ENCODE measurements around the gene MPO. TPM values are rescaled to one million over a fixed set of nuclear protein-coding genes. Genes with fewer than 3 reads are reported as not detected.

Gene MPO
- total RNA-seq, 3 donors from 2014 or later, result 0.19 TPM; not detected in 2

DNA sequence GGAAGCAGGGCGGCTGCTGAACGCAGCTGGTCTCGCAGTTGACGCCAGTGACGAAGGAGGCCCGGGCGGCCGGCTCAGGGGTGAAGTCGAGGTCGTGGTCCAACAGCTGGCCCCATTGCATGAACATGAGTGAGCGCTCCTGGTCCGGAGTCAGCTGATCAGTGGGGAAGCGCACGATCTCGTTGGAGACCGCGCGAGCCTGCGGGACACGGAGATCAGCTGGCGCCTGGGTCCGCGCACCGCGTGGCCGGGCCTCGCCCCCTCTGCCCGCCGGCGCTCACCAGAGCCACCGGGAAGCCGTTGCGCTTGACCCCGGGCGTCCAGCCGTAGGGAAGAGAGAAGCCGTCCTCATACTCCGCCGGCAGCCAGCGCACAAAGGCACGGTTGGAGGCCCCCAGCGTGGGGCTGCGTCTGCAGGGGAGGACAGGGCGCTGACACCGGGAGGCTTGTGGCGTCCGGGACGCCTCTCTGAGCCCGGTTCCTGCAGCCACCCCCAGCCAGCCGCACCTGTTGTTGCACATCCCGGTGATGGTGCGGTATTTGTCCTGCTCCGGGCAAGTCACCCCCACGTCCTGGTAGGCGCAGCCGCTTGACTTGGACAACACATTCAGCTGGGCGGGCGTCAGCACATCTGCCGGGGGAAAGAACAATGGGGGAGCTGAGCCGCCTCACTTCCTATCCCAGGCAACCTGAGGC, 1.6 kb downstream of the MPO start:
- DNase-seq (peak in 2 of 3 donors; percentile 23 to 65), ATAC-seq (peak; percentile 69)
- Histone ChIP-seq H3K4me1 (ENCODE audit: low read depth) (no peaks in the 10 kb centered on the region), H3K36me3 (ENCODE audit: low read depth) (no peaks in the 10 kb centered on the region), H3K9me3 (no peaks in the 10 kb centered on the region), H3K4me3 (no peak overlapping the region)
- intact Hi-C loops (cut with DNase I, micrococcal nuclease), result no loop called here
- TF ChIP-seq CTCF (IDR thresholded peaks at IDR 0.05), result no peak

DNA sequence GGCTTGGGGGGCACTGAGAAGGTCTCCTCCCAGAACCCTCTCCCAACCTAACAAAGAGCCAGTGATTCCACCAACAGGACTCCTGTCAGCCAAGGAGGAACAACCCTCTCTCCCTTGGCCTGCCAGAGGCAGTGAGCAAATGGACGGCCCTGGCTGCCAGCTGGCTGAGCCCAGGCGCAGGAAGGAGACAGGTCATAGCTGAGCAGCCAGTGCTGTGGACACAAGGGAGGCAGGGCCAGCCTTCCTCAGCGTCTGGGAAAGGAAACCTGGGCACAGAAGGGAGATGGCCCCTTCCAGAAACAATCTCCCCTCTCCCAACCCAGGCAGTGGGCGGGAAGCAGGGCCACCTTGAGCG, 2.1 kb downstream of the MPO start:
- TF ChIP-seq CTCF (IDR thresholded peaks at IDR 0.05), result no peak
- Histone ChIP-seq H3K4me1 (ENCODE audit: low read depth) (no peaks in the 10 kb centered on the region), H3K9me3 (no peaks in the 10 kb centered on the region), H3K4me3 (no peak overlapping the region), H3K36me3 (ENCODE audit: low read depth) (no peaks in the 10 kb centered on the region)
- DNase-seq (peak in 1 of 3 donors; percentile 44), ATAC-seq (peak; percentile 48)
- intact Hi-C loops (cut with DNase I, micrococcal nuclease), result no loop called here

DNA sequence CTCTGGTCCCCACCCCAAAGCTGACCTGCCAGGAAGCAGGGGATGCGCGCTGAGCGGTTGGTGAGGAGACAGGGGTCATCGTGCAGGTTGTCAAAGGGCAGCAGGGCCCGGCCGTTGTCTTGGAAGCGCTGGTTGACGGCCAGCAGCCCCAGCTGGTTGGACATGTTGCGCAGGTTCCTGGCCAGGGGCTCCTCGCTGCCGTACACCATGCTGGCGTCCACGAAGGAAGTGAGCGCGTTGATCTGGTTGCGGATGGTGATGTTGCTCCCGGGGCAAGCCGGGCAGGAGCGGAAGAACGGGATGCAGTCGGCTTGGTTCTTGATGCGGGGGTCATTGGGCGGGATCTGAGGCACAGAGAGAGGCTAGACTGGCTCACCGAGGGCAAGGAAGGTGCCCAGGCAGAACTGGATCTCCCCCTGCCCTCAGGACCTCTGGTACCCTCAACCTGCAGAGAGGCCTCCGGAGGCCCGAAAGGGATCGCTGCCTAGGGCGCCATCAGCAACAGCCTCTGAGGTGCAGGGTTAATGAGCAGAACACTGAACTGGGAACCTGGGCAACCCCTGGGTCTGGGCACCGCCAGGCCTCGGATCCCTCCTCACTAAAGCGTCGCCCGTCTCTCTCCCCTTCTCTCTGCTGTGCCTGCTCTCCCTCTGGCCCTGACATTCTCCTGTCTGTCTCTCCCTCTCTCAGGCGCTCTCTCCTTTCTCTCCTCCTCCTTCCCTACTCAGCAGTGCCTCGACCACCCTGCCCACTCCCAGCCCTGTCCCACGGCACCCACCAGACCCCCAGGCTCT, 2.7 kb downstream of the MPO start:
- intact Hi-C loops (cut with DNase I, micrococcal nuclease), result no loop called here
- DNase-seq, result peak in 1 of 3 donors; percentile 44
- ATAC-seq, result no peak
- H3K4me1 ChIP-seq (ENCODE audit: low read depth), result no peaks in the 10 kb centered on the region
- H3K9me3 ChIP-seq, result no peaks in the 10 kb centered on the region
- no peak overlapping the region for H3K4me3 ChIP-seq
- TF ChIP-seq CTCF (IDR thresholded peaks at IDR 0.05), result no peak
- no peaks in the 10 kb centered on the region for H3K36me3 ChIP-seq (ENCODE audit: low read depth)

- H3K36me3 ChIP-seq (ENCODE audit: low read depth), result no peaks in the 10 kb centered on the region
- intact Hi-C loops (cut with DNase I, micrococcal nuclease), result no loop called here
- DNase-seq (peak in 1 of 3 donors; percentile 26), ATAC-seq (no peak)
- H3K9me3 ChIP-seq, result no peaks in the 10 kb centered on the region
- no peak overlapping the region for H3K4me3 ChIP-seq
- TF ChIP-seq CTCF (IDR thresholded peaks at IDR 0.05), result peak; percentile 11
- no peaks in the 10 kb centered on the region for H3K4me1 ChIP-seq (ENCODE audit: low read depth)
Measured at GRCh38 chr17:58277107-58277801, 3.5 kb downstream of the MPO start.

- H3K4me3 ChIP-seq, result no peak overlapping the region
- H3K9me3 ChIP-seq, result no peaks in the 10 kb centered on the region
- TF ChIP-seq CTCF (IDR thresholded peaks at IDR 0.05), result no peak
- intact Hi-C loops (cut with DNase I, micrococcal nuclease), result no loop called here
- ATAC-seq, result no peak
- no peak for DNase-seq
- no peaks in the 10 kb centered on the region for H3K36me3 ChIP-seq (ENCODE audit: low read depth)
- H3K4me1 ChIP-seq (ENCODE audit: low read depth), result no peaks in the 10 kb centered on the region
Measured at GRCh38 chr17:58276423-58276822, 4.3 kb downstream of the MPO start.

Data from mucosa of descending colon (tissue), 3 donors.